GM23338 (cell line): ENCODE measurements around the gene CACNB4. TPM values are rescaled to one million over a fixed set of nuclear protein-coding genes. Genes with fewer than 3 reads are reported as not detected.

Experiments used
- ATAC-seq: fragments of 200-7000 bp; cut with Tn5 transposase; 3 replicates; pipeline ENCODE4 v1.9.1; 2020
- DNase-seq: peaks from one replicate; pipeline ENCODE4 v3.0.0-alpha.2; 2015; ENCODE audit warnings: low spot score
- H2AFZ ChIP-seq: fragments of 200-600 bp; sonication (generic); 2 replicates; pipeline ENCODE4 v1.8.0; 2016; ENCODE audit warnings: antibody characterized with exemption, mild to moderate bottlenecking, moderate library complexity
- H3F3A ChIP-seq: fragments of 200-600 bp; sonication (generic); replicated peaks from 2 replicates; pipeline ENCODE4 v1.8.0; 2017; ENCODE audit warnings: antibody characterized with exemption, mixed run types, low read depth
- H3K27ac ChIP-seq: fragments of 200-600 bp; sonication (generic); 2 replicates; pipeline ENCODE4 v1.6.1; 2016; ENCODE audit warnings: low read depth
- H3K27me3 ChIP-seq: fragments of 200-600 bp; sonication (generic); 2 replicates; pipeline ENCODE4 v1.8.0; 2016; ENCODE audit warnings: mild to moderate bottlenecking, mixed run types, moderate library complexity; ENCODE audit not compliant: insufficient read depth
- H3K36me3 ChIP-seq: fragments of 200-600 bp; sonication (generic); 2 replicates; pipeline ENCODE4 v1.8.0; 2016; ENCODE audit warnings: mild to moderate bottlenecking; ENCODE audit not compliant: insufficient read depth
- H3K4me1 ChIP-seq: fragments of 200-600 bp; sonication (generic); 2 replicates; pipeline ENCODE4 v1.8.0; 2016; ENCODE audit warnings: mild to moderate bottlenecking, moderate library complexity; ENCODE audit not compliant: insufficient read depth
- H3K4me2 ChIP-seq: fragments of 200-600 bp; sonication (generic); 2 replicates; pipeline ENCODE4 v1.7.1; 2017; ENCODE audit warnings: mixed run types
- H3K4me3 ChIP-seq: fragments of 200-600 bp; sonication (generic); 2 replicates; pipeline ENCODE4 v1.6.1; 2016; ENCODE audit warnings: mixed run types
- H3K79me2 ChIP-seq: fragments of 200-600 bp; sonication (generic); replicated peaks from 2 replicates; pipeline ENCODE4 v1.8.0; 2017; ENCODE audit warnings: mild to moderate bottlenecking; ENCODE audit not compliant: insufficient read depth
- H3K9me2 ChIP-seq: fragments of 200-600 bp; sonication (generic); 2 replicates; pipeline ENCODE4 v1.8.0; 2017; ENCODE audit not compliant: insufficient read depth
- H4K20me1 ChIP-seq: fragments of 200-600 bp; sonication (generic); replicated peaks from 2 replicates; pipeline ENCODE4 v1.8.0; 2017; ENCODE audit warnings: mild to moderate bottlenecking; ENCODE audit not compliant: insufficient read depth
- H3K27ac Mint-ChIP-seq: 2 replicates; pipeline ENCODE4 v1.8.0; 2020; ENCODE audit warnings: inconsistent platforms, mild to moderate bottlenecking, moderate library complexity, mixed read lengths
- H3K27me3 Mint-ChIP-seq: 3 replicates; pipeline ENCODE4 v1.8.0; 2022; ENCODE audit warnings: low read depth, mild to moderate bottlenecking, moderate library complexity, mixed read lengths, inconsistent platforms; ENCODE audit not compliant: insufficient read depth, poor library complexity
- H3K36me3 Mint-ChIP-seq: 3 replicates; pipeline ENCODE4 v1.8.0; 2021; ENCODE audit warnings: low read depth, mild to moderate bottlenecking, inconsistent platforms, moderate library complexity, mixed read lengths
- H3K4me1 Mint-ChIP-seq: 3 replicates; pipeline ENCODE4 v1.8.0; 2020; ENCODE audit warnings: mild to moderate bottlenecking, inconsistent platforms, mixed read lengths
- H3K4me3 Mint-ChIP-seq: 3 replicates; pipeline ENCODE4 v1.8.0; 2021; ENCODE audit warnings: moderate library complexity, mild to moderate bottlenecking, inconsistent platforms, mixed read lengths
- H3K9me3 Mint-ChIP-seq: 3 replicates; pipeline ENCODE4 v1.8.0; 2020; ENCODE audit warnings: moderate library complexity, mild to moderate bottlenecking, inconsistent platforms, mixed read lengths
- CREB1 ChIP-seq: fragments of 250-450 bp; sonication (Bioruptor Pico); IDR thresholded peaks from 2 replicates; pipeline ENCODE4 v1.5.0; 2020; ENCODE audit warnings: low read depth, mild to moderate bottlenecking, moderate library complexity
- EZH2 ChIP-seq: fragments of 200-600 bp; sonication (generic); IDR thresholded peaks from one replicate; pipeline ENCODE4 v1.8.0; 2017; ENCODE audit warnings: antibody characterized with exemption, mild to moderate bottlenecking, low read depth; ENCODE audit not compliant: unreplicated experiment
- EZH2phosphoT487 ChIP-seq: fragments of 200-600 bp; sonication (generic); IDR thresholded peaks from one replicate; pipeline ENCODE4 v1.8.1; 2018; ENCODE audit warnings: antibody characterized with exemption; ENCODE audit not compliant: unreplicated experiment
- JUNB ChIP-seq: IDR thresholded peaks from one replicate; pipeline ENCODE4 v1.6.1; 2016; ENCODE audit warnings: antibody characterized with exemption; ENCODE audit not compliant: unreplicated experiment
- NANOG ChIP-seq: IDR thresholded peaks from 2 replicates; pipeline ENCODE4 v1.6.1; 2016; ENCODE audit warnings: antibody characterized with exemption, borderline replicate concordance
- POLR2AphosphoS5 ChIP-seq: IDR thresholded peaks from 2 replicates; pipeline ENCODE4 v1.6.1; 2016; ENCODE audit warnings: antibody characterized with exemption, low read depth
- STAT1 ChIP-seq: IDR thresholded peaks from one replicate; pipeline ENCODE4 v1.6.1; 2016; ENCODE audit warnings: antibody characterized with exemption; ENCODE audit not compliant: unreplicated experiment
- ZNF114 ChIP-seq: fragments of 250-450 bp; sonication (Bioruptor Pico); IDR thresholded peaks from 2 replicates; pipeline ENCODE4 v1.5.0; 2020; ENCODE audit warnings: mild to moderate bottlenecking, moderate library complexity
- ZNF331 ChIP-seq: fragments of 250-450 bp; sonication (Bioruptor Pico); IDR thresholded peaks from 2 replicates; pipeline ENCODE4 v1.5.0; 2020; ENCODE audit warnings: low read depth, mild to moderate bottlenecking, moderate library complexity
- polyA plus RNA-seq: library from polyadenylated mRNA; unstranded; fragments of >200 nt; fragmentation: Nextera tagmentation; extraction: Ambion mirVana; gene quantifications from 2 replicates; pipeline ENCODE4 v1.2.1, GENCODE V29; 2016
- total RNA-seq: library from RNA; depleted of rRNA; stranded (reverse); fragments of >200 nt; shearing (Covaris generic); gene quantifications from 2 replicates; pipeline ENCODE4 v1.2.3, GENCODE V29; 2014
- TF ChIP-seq, protein P1 (sequence below): IDR thresholded peaks from 2 replicates; pipeline ENCODE4 v1.6.1; 2016; ENCODE audit warnings: antibody characterized with exemption
- TF ChIP-seq, protein P2 (sequence below): fragments of 250-450 bp; sonication (Bioruptor Pico); IDR thresholded peaks from 2 replicates; pipeline ENCODE4 v1.5.0; 2020; ENCODE audit warnings: mild to moderate bottlenecking, moderate library complexity
- TF ChIP-seq, protein P3 (sequence below): IDR thresholded peaks from one replicate; pipeline ENCODE4 v1.6.1; 2018; ENCODE audit warnings: antibody characterized with exemption; ENCODE audit not compliant: unreplicated experiment
- TF ChIP-seq, protein P4 (sequence below), 2 experiments: fragments of 200-600 bp in 1 of 2; sonication (generic) in 1 of 2; conservative IDR thresholded peaks; 2 replicates each; pipeline versions ENCODE4 v1.5.1 to v1.6.1; 2016 to 2017; ENCODE audit warnings: antibody characterized with exemption in 2 of 2, low read depth in 2 of 2, mild to moderate bottlenecking in 2 of 2, moderate library complexity in 1 of 2

The CACNB4 gene
- total and polyA plus RNA-seq, 2 experiments from 2014 or later: 4.0 to 9.8 TPM

DNA sequence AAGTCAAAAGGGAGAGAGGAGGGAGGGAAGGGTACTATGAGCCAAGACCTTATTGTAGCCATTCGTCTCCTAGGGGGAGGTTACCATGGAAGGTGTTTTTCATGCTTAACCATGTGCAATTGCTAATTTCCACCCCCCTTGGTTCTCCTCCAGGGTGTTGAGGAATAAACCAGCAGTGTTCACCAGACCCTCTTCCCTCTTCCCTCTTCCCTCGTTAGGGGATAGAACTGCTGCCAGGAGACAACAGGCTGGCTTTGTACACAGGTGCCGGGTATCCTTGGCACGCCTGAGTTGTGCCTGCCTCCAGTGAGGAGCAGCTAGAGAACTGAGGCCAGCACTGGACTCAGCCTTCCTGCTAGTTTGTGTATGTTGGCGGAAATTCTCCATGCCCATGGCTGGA, 229.6 kb downstream of the CACNB4 start:
- no peaks in the 10 kb centered on the region for H3K4me1 ChIP-seq
- H3K27ac ChIP-seq: no peak overlapping the region
- H3K9me3 Mint-ChIP-seq: no peaks in the 10 kb centered on the region; the same call in 2 of the 3 replicates
- H3K27me3 ChIP-seq: no peaks in the 10 kb centered on the region
- H3K9me2 ChIP-seq: peaks cover 2% of the 10 kb centered on the region; the same call in 1 of the 2 replicates
- no peak overlapping the region for H3K4me3 Mint-ChIP-seq
- H3F3A ChIP-seq: no peaks in the 10 kb centered on the region
- H3K4me1 Mint-ChIP-seq: peaks cover 2% of the 10 kb centered on the region; the same call in 1 of the 3 replicates
- no peaks in the 10 kb centered on the region for H4K20me1 ChIP-seq
- H2AFZ ChIP-seq: no peak overlapping the region
- H3K79me2 ChIP-seq: no peaks in the 10 kb centered on the region
- ATAC-seq: peak; percentile 37
- no peak overlapping the region for H3K4me2 ChIP-seq
- no peaks in the 10 kb centered on the region; the same call in 2 of the 3 replicates for H3K36me3 Mint-ChIP-seq
- no peak overlapping the region for H3K4me3 ChIP-seq
- TF ChIP-seq ZNF331 (CRISPR knock-in tag): no peak
- TF ChIP-seq, protein P1, sequence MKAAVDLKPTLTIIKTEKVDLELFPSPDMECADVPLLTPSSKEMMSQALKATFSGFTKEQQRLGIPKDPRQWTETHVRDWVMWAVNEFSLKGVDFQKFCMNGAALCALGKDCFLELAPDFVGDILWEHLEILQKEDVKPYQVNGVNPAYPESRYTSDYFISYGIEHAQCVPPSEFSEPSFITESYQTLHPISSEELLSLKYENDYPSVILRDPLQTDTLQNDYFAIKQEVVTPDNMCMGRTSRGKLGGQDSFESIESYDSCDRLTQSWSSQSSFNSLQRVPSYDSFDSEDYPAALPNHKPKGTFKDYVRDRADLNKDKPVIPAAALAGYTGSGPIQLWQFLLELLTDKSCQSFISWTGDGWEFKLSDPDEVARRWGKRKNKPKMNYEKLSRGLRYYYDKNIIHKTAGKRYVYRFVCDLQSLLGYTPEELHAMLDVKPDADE: no peak
- TF ChIP-seq NANOG: no peak
- TF ChIP-seq, protein P2, sequence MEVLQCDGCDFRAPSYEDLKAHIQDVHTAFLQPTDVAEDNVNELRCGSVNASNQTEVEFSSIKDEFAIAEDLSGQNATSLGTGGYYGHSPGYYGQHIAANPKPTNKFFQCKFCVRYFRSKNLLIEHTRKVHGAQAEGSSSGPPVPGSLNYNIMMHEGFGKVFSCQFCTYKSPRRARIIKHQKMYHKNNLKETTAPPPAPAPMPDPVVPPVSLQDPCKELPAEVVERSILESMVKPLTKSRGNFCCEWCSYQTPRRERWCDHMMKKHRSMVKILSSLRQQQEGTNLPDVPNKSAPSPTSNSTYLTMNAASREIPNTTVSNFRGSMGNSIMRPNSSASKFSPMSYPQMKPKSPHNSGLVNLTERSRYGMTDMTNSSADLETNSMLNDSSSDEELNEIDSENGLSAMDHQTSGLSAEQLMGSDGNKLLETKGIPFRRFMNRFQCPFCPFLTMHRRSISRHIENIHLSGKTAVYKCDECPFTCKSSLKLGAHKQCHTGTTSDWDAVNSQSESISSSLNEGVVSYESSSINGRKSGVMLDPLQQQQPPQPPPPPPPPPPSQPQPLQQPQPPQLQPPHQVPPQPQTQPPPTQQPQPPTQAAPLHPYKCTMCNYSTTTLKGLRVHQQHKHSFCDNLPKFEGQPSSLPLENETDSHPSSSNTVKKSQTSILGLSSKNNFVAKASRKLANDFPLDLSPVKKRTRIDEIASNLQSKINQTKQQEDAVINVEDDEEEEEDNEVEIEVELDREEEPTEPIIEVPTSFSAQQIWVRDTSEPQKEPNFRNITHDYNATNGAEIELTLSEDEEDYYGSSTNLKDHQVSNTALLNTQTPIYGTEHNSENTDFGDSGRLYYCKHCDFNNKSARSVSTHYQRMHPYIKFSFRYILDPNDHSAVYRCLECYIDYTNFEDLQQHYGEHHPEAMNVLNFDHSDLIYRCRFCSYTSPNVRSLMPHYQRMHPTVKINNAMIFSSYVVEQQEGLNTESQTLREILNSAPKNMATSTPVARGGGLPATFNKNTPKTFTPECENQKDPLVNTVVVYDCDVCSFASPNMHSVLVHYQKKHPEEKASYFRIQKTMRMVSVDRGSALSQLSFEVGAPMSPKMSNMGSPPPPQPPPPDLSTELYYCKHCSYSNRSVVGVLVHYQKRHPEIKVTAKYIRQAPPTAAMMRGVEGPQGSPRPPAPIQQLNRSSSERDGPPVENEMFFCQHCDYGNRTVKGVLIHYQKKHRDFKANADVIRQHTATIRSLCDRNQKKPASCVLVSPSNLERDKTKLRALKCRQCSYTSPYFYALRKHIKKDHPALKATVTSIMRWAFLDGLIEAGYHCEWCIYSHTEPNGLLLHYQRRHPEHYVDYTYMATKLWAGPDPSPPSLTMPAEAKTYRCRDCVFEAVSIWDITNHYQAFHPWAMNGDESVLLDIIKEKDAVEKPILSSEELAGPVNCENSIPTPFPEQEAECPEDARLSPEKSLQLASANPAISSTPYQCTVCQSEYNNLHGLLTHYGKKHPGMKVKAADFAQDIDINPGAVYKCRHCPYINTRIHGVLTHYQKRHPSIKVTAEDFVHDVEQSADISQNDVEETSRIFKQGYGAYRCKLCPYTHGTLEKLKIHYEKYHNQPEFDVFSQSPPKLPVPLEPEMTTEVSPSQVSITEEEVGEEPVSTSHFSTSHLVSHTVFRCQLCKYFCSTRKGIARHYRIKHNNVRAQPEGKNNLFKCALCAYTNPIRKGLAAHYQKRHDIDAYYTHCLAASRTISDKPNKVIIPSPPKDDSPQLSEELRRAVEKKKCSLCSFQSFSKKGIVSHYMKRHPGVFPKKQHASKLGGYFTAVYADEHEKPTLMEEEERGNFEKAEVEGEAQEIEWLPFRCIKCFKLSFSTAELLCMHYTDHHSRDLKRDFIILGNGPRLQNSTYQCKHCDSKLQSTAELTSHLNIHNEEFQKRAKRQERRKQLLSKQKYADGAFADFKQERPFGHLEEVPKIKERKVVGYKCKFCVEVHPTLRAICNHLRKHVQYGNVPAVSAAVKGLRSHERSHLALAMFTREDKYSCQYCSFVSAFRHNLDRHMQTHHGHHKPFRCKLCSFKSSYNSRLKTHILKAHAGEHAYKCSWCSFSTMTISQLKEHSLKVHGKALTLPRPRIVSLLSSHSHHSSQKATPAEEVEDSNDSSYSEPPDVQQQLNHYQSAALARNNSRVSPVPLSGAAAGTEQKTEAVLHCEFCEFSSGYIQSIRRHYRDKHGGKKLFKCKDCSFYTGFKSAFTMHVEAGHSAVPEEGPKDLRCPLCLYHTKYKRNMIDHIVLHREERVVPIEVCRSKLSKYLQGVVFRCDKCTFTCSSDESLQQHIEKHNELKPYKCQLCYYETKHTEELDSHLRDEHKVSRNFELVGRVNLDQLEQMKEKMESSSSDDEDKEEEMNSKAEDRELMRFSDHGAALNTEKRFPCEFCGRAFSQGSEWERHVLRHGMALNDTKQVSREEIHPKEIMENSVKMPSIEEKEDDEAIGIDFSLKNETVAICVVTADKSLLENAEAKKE: no peak
- no peak for TF ChIP-seq JUNB
- no peak for TF ChIP-seq POLR2AphosphoS5
- TF ChIP-seq, protein P3, sequence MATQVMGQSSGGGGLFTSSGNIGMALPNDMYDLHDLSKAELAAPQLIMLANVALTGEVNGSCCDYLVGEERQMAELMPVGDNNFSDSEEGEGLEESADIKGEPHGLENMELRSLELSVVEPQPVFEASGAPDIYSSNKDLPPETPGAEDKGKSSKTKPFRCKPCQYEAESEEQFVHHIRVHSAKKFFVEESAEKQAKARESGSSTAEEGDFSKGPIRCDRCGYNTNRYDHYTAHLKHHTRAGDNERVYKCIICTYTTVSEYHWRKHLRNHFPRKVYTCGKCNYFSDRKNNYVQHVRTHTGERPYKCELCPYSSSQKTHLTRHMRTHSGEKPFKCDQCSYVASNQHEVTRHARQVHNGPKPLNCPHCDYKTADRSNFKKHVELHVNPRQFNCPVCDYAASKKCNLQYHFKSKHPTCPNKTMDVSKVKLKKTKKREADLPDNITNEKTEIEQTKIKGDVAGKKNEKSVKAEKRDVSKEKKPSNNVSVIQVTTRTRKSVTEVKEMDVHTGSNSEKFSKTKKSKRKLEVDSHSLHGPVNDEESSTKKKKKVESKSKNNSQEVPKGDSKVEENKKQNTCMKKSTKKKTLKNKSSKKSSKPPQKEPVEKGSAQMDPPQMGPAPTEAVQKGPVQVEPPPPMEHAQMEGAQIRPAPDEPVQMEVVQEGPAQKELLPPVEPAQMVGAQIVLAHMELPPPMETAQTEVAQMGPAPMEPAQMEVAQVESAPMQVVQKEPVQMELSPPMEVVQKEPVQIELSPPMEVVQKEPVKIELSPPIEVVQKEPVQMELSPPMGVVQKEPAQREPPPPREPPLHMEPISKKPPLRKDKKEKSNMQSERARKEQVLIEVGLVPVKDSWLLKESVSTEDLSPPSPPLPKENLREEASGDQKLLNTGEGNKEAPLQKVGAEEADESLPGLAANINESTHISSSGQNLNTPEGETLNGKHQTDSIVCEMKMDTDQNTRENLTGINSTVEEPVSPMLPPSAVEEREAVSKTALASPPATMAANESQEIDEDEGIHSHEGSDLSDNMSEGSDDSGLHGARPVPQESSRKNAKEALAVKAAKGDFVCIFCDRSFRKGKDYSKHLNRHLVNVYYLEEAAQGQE: no peak
- no peak for TF ChIP-seq CREB1 (CRISPR knock-in tag)
- no peak for TF ChIP-seq STAT1
- TF ChIP-seq EZH2: no peak
- TF ChIP-seq ZNF114 (CRISPR knock-in tag): no peak
- TF ChIP-seq, protein P4, sequence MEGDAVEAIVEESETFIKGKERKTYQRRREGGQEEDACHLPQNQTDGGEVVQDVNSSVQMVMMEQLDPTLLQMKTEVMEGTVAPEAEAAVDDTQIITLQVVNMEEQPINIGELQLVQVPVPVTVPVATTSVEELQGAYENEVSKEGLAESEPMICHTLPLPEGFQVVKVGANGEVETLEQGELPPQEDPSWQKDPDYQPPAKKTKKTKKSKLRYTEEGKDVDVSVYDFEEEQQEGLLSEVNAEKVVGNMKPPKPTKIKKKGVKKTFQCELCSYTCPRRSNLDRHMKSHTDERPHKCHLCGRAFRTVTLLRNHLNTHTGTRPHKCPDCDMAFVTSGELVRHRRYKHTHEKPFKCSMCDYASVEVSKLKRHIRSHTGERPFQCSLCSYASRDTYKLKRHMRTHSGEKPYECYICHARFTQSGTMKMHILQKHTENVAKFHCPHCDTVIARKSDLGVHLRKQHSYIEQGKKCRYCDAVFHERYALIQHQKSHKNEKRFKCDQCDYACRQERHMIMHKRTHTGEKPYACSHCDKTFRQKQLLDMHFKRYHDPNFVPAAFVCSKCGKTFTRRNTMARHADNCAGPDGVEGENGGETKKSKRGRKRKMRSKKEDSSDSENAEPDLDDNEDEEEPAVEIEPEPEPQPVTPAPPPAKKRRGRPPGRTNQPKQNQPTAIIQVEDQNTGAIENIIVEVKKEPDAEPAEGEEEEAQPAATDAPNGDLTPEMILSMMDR (conservative IDR thresholded peaks at IDR 0.05; ENCODE audit: low read depth in 2 of 2): no peak
- no peak for TF ChIP-seq EZH2phosphoT487
- no peak overlapping the region for H3K27ac Mint-ChIP-seq
- no peak for DNase-seq
- H3K36me3 ChIP-seq: no peaks in the 10 kb centered on the region
- no peaks in the 10 kb centered on the region for H3K27me3 Mint-ChIP-seq
